GM12878 (cell line): ENCODE data around the gene CREBBP.

Experiments used
- BHLHE40 ChIP-seq, 2 experiments: fragments of 450-650 bp in 1 of 2; IDR thresholded peaks; 2 replicates each; pipeline ENCODE4 v1.6.1; 2011 to 2017; ENCODE audit warnings: low read depth in 2 of 2, borderline replicate concordance in 1 of 2, improper control_type of control experiment in 1 of 2, low read length in 1 of 2, mild to moderate bottlenecking in 1 of 2
- CBFB ChIP-seq: IDR thresholded peaks from 2 replicates; pipeline ENCODE4 v1.6.1; 2016; ENCODE audit warnings: antibody characterized with exemption, low read depth
- CTCF ChIP-seq, 3 experiments: IDR thresholded peaks in 2 of 3; conservative IDR thresholded peaks in 1 of 3; 2 replicates each; pipeline ENCODE4 v1.5.1; 2011; ENCODE audit warnings: low read depth in 3 of 3, low read length in 3 of 3, mild to moderate bottlenecking in 3 of 3, control low read depth in 2 of 3, moderate library complexity in 2 of 3, inconsistent platforms in 1 of 3, mixed read lengths in 1 of 3; ENCODE audit not compliant: control insufficient read depth in 2 of 3, insufficient read depth in 1 of 3; ENCODE audit errors: extremely low read depth in 1 of 3
- EZH2 ChIP-seq: IDR thresholded peaks from 2 replicates; pipeline ENCODE4 v1.6.1; 2012; ENCODE audit warnings: low read depth, mild to moderate bottlenecking, control low read depth, inconsistent platforms, low read length, borderline replicate concordance; ENCODE audit not compliant: control insufficient read depth
- MAX ChIP-seq: IDR thresholded peaks from 2 replicates; pipeline ENCODE4 v1.6.1; 2012; ENCODE audit warnings: low read depth, low read length, improper control_type of control experiment
- PBX3 ChIP-seq: IDR thresholded peaks from 2 replicates; pipeline ENCODE4 v1.6.1; 2011; ENCODE audit warnings: mild to moderate bottlenecking, low read depth, low read length, moderate library complexity; ENCODE audit not compliant: insufficient replicate concordance
- SP1 ChIP-seq: IDR thresholded peaks from one replicate; pipeline ENCODE4 v1.6.1; 2011; ENCODE audit warnings: low read depth, low read length
- SRF ChIP-seq, 2 experiments: IDR thresholded peaks; 2 replicates each; pipeline ENCODE4 v1.6.1; 2011; ENCODE audit warnings: low read depth in 2 of 2, low read length in 2 of 2, mild to moderate bottlenecking in 1 of 2, moderate library complexity in 1 of 2

- no peak for TF ChIP-seq PBX3
- no peak for TF ChIP-seq CTCF (IDR thresholded peaks at IDR 0.05 in 2 of 3, conservative IDR thresholded peaks at IDR 0.05 in 1 of 3; ENCODE audit: control insufficient read depth in 2 of 3, extremely low read depth in 1 of 3, insufficient read depth in 1 of 3, low read depth in 3 of 3, low read length in 3 of 3)
- no peak for TF ChIP-seq EZH2
- no peak for TF ChIP-seq CBFB
- no peak for TF ChIP-seq SP1
- TF ChIP-seq SRF (IDR thresholded peaks at IDR 0.05; ENCODE audit: low read depth in 2 of 2, low read length in 2 of 2): no peak
- no peak for TF ChIP-seq MAX
- TF ChIP-seq BHLHE40 (IDR thresholded peaks at IDR 0.05; ENCODE audit: borderline replicate concordance in 1 of 2, low read depth in 2 of 2, low read length in 1 of 2): no peak
Measured at GRCh38 chr16:3884398-3884797, 3.9 kb upstream of the CREBBP start.
